GM12878 (cell line): ENCODE data around the gene RELT. TPM values are rescaled to one million over a fixed set of nuclear protein-coding genes. Genes with fewer than 3 reads are reported as not detected.

ENCODE experiments used
- ATAC-seq: fragments of 200-7000 bp; cut with Tn5 transposase; 3 replicates; pipeline ENCODE4 v1.9.1; 2020; ENCODE audit warnings: mild to moderate bottlenecking, moderate library complexity
- BruUV-seq: library from RNA; stranded (reverse); fragments of 400-500 nt; replicated peaks from 2 replicates; lab custom pipeline; 2021; lab: Mats Ljungman, UMichigan
- CTCF ChIA-PET: fragments of 300-600 bp; sonication (Branson Sonifier 250); formaldehyde crosslinking; extraction: SDS; loops from one replicate; lab custom pipeline; 2021; ENCODE audit warnings: inconsistent platforms; lab: Yijun Ruan, JAX
- POLR2A ChIA-PET: fragments of 350-600 bp; formaldehyde crosslinking; extraction: SDS; loops from one replicate; lab custom pipeline; 2021; ENCODE audit warnings: inconsistent platforms; lab: Charles Lee
- RAD21 ChIA-PET: fragments of 300-600 bp; sonication (Branson Sonifier 250); formaldehyde crosslinking; loops from one replicate; lab custom pipeline; 2023; ENCODE audit warnings: antibody characterized with exemption; ENCODE audit not compliant: unreplicated experiment; lab: Charles Lee
- SMC1A ChIA-PET: fragments of 300-600 bp; sonication (Branson Sonifier 250); formaldehyde crosslinking; loops from one replicate; lab custom pipeline; 2023; ENCODE audit not compliant: unreplicated experiment, uncharacterized antibody; lab: Charles Lee
- DNase-seq: peaks from one replicate; pipeline ENCODE4 v3.0.0-alpha.2; 2011; ENCODE audit warnings: low read depth, low spot score
- FAIRE-seq: peaks from 3 replicates; lab custom pipeline; 2011; peaks lifted over from hg19 to GRCh38; lab: Jason Lieb, UNC
- H2AFZ ChIP-seq: 2 replicates; pipeline ENCODE4 v1.6.0; 2011; ENCODE audit warnings: low read depth, low read length, control low read depth; ENCODE audit not compliant: control insufficient read depth
- H3K27ac ChIP-seq: 2 replicates; pipeline ENCODE4 v1.5.1; 2011; ENCODE audit warnings: control low read depth; ENCODE audit not compliant: control insufficient read depth, insufficient read depth
- H3K27me3 ChIP-seq, 2 experiments: replicated peaks in 1 of 2; 2 replicates each; pipeline versions ENCODE4 v1.6.0 to v1.6.1; 2011; ENCODE audit warnings: low read length in 1 of 2; ENCODE audit not compliant: control insufficient read depth in 2 of 2, insufficient read depth in 2 of 2
- H3K36me3 ChIP-seq, 2 experiments: 2 replicates each; pipeline ENCODE4 v1.5.1; 2011; ENCODE audit warnings: low read length in 1 of 2; ENCODE audit not compliant: control insufficient read depth in 2 of 2, insufficient read depth in 2 of 2
- H3K4me1 ChIP-seq: 2 replicates; pipeline ENCODE4 v1.6.1; 2011; ENCODE audit warnings: mild to moderate bottlenecking, low read length, moderate library complexity, mixed read lengths; ENCODE audit not compliant: control insufficient read depth, insufficient read depth
- H3K4me2 ChIP-seq: 2 replicates; pipeline ENCODE4 v1.6.0; 2011; ENCODE audit warnings: control low read depth; ENCODE audit not compliant: control insufficient read depth, insufficient read depth
- H3K4me3 ChIP-seq: fragments of 200-600 bp; sonication (generic); 2 replicates; pipeline ENCODE4 v1.5.1; 2016
- H3K79me2 ChIP-seq: 2 replicates; pipeline ENCODE4 v1.6.0; 2011; ENCODE audit warnings: low read length; ENCODE audit not compliant: control insufficient read depth, insufficient read depth
- H3K9ac ChIP-seq: 2 replicates; pipeline ENCODE4 v1.8.0; 2011; ENCODE audit warnings: low read length, control low read depth, mixed read lengths; ENCODE audit not compliant: control insufficient read depth, insufficient read depth
- H3K9me3 ChIP-seq: replicated peaks from 3 replicates; pipeline ENCODE4 v1.5.1; 2011; ENCODE audit warnings: mild to moderate bottlenecking, low read length; ENCODE audit not compliant: control insufficient read depth, insufficient read depth
- H4K20me1 ChIP-seq: 2 replicates; pipeline ENCODE4 v1.6.0; 2011; ENCODE audit not compliant: control insufficient read depth, insufficient read depth
- MEF2B ChIP-seq: fragments of 450-650 bp; IDR thresholded peaks from 2 replicates; pipeline ENCODE4 v1.6.1; 2018; ENCODE audit warnings: mild to moderate bottlenecking, moderate library complexity; ENCODE audit not compliant: partially characterized antibody, poor library complexity, severe bottlenecking
- MTA2 ChIP-seq: fragments of 450-650 bp; IDR thresholded peaks from 2 replicates; pipeline ENCODE4 v1.6.1; 2016; ENCODE audit warnings: low read depth, mild to moderate bottlenecking, moderate library complexity
- RUNX3 ChIP-seq: IDR thresholded peaks from 2 replicates; pipeline ENCODE4 v1.6.1; 2012; ENCODE audit warnings: low read length, inconsistent platforms
- SIX5 ChIP-seq: IDR thresholded peaks from 2 replicates; pipeline ENCODE4 v1.6.1; 2011; ENCODE audit warnings: mild to moderate bottlenecking, low read depth, low read length, moderate library complexity; ENCODE audit not compliant: severe bottlenecking
- SPI1 ChIP-seq: IDR thresholded peaks from 2 replicates; pipeline ENCODE4 v1.6.1; 2011; ENCODE audit warnings: low read depth, mild to moderate bottlenecking, low read length, moderate library complexity, borderline replicate concordance; ENCODE audit not compliant: insufficient read depth
- TAF1 ChIP-seq: IDR thresholded peaks from 2 replicates; pipeline ENCODE4 v1.6.1; 2011; ENCODE audit warnings: mild to moderate bottlenecking, low read depth, low read length, borderline replicate concordance
- YY1 ChIP-seq: IDR thresholded peaks from 2 replicates; pipeline ENCODE4 v1.6.1; 2011; ENCODE audit warnings: low read depth, mild to moderate bottlenecking, low read length
- WGBS: methylation state at CpG from one replicate; pipeline ENCODE4 v1.1.6; 2016; ENCODE audit warnings: low lambda C conversion rate; ENCODE audit not compliant: insufficient replicate concordance, insufficient coverage; ENCODE audit errors: missing lambda C conversion rate; 5-methylcytosine and 5-hydroxymethylcytosine counted together
- in situ Hi-C: fragments of 300-500 bp; cut with MboI; formaldehyde crosslinking; loops from 9 replicates; pipeline ENCODE4 v1.14.3; 2018; ENCODE audit warnings: mixed read lengths
- intact Hi-C: fragments of 100-400 bp; cut with micrococcal nuclease; formaldehyde crosslinking; loops from one replicate; pipeline ENCODE4 v1.14.2; 2022; ENCODE audit not compliant: unreplicated experiment
- polyA plus RNA-seq, 11 experiments: library from polyadenylated mRNA; depleted of rRNA in 4 of 11; unstranded in 6 of 11; stranded (reverse) in 5 of 11; fragments of >200 nt; fragmentation: Nextera tagmentation in 4 of 11; fragmentation: Illumina TruSeq in 1 of 11; extraction: Ambion mirVana in 4 of 11; extraction: Trizol in 1 of 11; gene quantifications; 1 replicate in 1 of 11; 2 replicates in 10 of 11; pipeline versions ENCODE4 v1.2.1 to v1.2.3, GENCODE V29; 2011 to 2016; ENCODE audit warnings: inconsistent platforms in 2 of 11, missing spikeins in 2 of 11, low read depth in 1 of 11
- total RNA-seq, 4 experiments: library from RNA; depleted of rRNA in 3 of 4; stranded (reverse); fragments of >200 nt in 3 of 4; fragmentation: Illumina TruSeq in 1 of 4; extraction: Trizol in 1 of 4; gene quantifications; 2 replicates each; pipeline versions ENCODE4 v1.2.1 to v1.2.3, GENCODE V29; 2013 to 2021
- TF ChIP-seq, protein P1 (sequence below): fragments of 450-650 bp; formaldehyde crosslinking; IDR thresholded peaks from 2 replicates; pipeline ENCODE4 v1.4.0; 2022; ENCODE audit warnings: mild to moderate bottlenecking, moderate library complexity

Gene RELT
- total and polyA plus RNA-seq, 10 of the 15 experiments (the other 5 are each of a cell fraction or from before 2014, with no cell fraction given): 1.2 to 28.5 (median 10.8) TPM

- ChIA-PET RAD21 (interaction anchor here (0.7 to 2.0 kb wide), 6 partner anchors 15 to 211 kb away, joined by 3 to 9 read pairs (median 4); no protein-coding TSS in a partner anchor), POLR2A (no interaction called here), SMC1A (interaction anchor here (0.6 to 2.6 kb wide), 23 partner anchors 8 to 526 kb away, joined by 3 to 17 read pairs (median 5); no protein-coding TSS in a partner anchor), CTCF (interaction anchor here (0.7 to 3.8 kb wide), 16 partner anchors 8 to 246 kb away, joined by 3 to 22 read pairs (median 4); no protein-coding TSS in a partner anchor)
- ATAC-seq: peak; percentile 69
- FAIRE-seq: peak; percentile 61
- no peak overlapping the region for H3K4me2 ChIP-seq
- no peak overlapping the region for H2AFZ ChIP-seq
- H3K4me1 ChIP-seq: peaks cover 9% of the 10 kb centered on the region; the same call in 1 of the 2 replicates
- in situ Hi-C loops (no loop called here), intact Hi-C loops (loop anchor here (5.0 kb wide), 1 partner anchor 247 kb away; no protein-coding TSS in a partner anchor)
- no peak overlapping the region for H3K9ac ChIP-seq
- peak; percentile 38 for DNase-seq
- H3K79me2 ChIP-seq: no peaks in the 10 kb centered on the region
- H3K4me3 ChIP-seq: no peak overlapping the region
- H3K27ac ChIP-seq: no peak overlapping the region; the same call in 1 of the 2 replicates
- peaks cover 0 to 4% of the 10 kb centered on the region in 2 experiments; a peak in 2 of 4 replicates for H3K36me3 ChIP-seq
- no peaks in the 10 kb centered on the region for H4K20me1 ChIP-seq
- WGBS: 35% methylated on average over 1 of the region's 1 CpG
- BruUV-seq: no TSS peak
- H3K9me3 ChIP-seq: no peaks in the 10 kb centered on the region
- peak; percentile 59 for TF ChIP-seq RUNX3
- TF ChIP-seq YY1: no peak
- TF ChIP-seq SPI1: 0 out of 2 replicates have a peak, but pooled peaks have one; percentile 6
- peak; percentile 58; the same call in 1 of the 2 replicates for TF ChIP-seq MTA2
- peak; percentile 42 for TF ChIP-seq MEF2B
- TF ChIP-seq, protein P1, sequence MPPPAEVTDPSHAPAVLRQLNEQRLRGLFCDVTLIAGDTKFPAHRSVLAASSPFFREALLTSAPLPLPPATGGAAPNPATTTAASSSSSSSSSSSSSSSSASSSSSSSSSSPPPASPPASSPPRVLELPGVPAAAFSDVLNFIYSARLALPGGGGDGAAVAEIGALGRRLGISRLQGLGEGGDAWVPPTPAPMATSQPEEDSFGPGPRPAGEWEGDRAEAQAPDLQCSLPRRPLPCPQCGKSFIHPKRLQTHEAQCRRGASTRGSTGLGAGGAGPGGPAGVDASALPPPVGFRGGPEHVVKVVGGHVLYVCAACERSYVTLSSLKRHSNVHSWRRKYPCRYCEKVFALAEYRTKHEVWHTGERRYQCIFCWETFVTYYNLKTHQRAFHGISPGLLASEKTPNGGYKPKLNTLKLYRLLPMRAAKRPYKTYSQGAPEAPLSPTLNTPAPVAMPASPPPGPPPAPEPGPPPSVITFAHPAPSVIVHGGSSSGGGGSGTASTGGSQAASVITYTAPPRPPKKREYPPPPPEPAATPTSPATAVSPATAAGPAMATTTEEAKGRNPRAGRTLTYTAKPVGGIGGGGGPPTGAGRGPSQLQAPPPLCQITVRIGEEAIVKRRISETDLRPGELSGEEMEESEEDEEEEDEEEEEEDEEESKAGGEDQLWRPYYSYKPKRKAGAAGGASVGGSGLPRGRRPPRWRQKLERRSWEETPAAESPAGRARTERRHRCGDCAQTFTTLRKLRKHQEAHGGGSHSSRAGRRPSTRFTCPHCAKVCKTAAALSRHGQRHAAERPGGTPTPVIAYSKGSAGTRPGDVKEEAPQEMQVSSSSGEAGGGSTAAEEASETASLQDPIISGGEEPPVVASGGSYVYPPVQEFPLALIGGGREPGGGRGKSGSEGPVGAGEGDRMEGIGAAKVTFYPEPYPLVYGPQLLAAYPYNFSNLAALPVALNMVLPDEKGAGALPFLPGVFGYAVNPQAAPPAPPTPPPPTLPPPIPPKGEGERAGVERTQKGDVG (CRISPR knock-in tag): no peak
- TF ChIP-seq TAF1: no peak
- TF ChIP-seq SIX5: no peak
- no peaks in the 10 kb centered on the region for H3K27me3 ChIP-seq
Observed at GRCh38 chr11:73414977-73415651, 38.9 kb downstream of the RELT start.
